IMR-90 (cell line): ENCODE measurements around the gene SLC22A16. TPM values are rescaled to one million over a fixed set of nuclear protein-coding genes. Genes with fewer than 3 reads are reported as not detected.

Source experiments
- ATAC-seq: fragments of 200-7000 bp; cut with Tn5 transposase; 2 replicates; pipeline ENCODE4 v1.9.1; 2020; ENCODE audit warnings: low read depth, mild to moderate bottlenecking, moderate library complexity
- BruUV-seq: library from RNA; stranded (reverse); fragments of 400-500 nt; replicated peaks from 2 replicates; lab custom pipeline; 2021; lab: Mats Ljungman, UMichigan
- CTCF ChIA-PET: fragments of 300-600 bp; formaldehyde crosslinking; extraction: SDS; loops from one replicate; lab custom pipeline; 2021; ENCODE audit warnings: antibody characterized with exemption; lab: Yijun Ruan, JAX
- POLR2A ChIA-PET: fragments of 300-600 bp; sonication (Branson Sonifier 250); formaldehyde crosslinking; loops from one replicate; lab custom pipeline; 2022; ENCODE audit warnings: antibody characterized with exemption; ENCODE audit not compliant: unreplicated experiment; lab: Charles Lee
- DNase-seq: peaks from one replicate; pipeline ENCODE4 v3.0.0; 2013
- H2AFZ ChIP-seq: replicated peaks from 2 replicates; pipeline ENCODE3; 2013; ENCODE audit warnings: low read length, mild to moderate bottlenecking; ENCODE audit not compliant: poor library complexity
- H2AK5ac ChIP-seq: 2 replicates; pipeline ENCODE4 v1.6.1; 2013; ENCODE audit warnings: low read depth, low read length, inconsistent platforms
- H2AK9ac ChIP-seq: replicated peaks from 2 replicates; pipeline ENCODE3; 2013; ENCODE audit warnings: mild to moderate bottlenecking, low read depth, low read length, moderate library complexity; ENCODE audit not compliant: poor library complexity
- H2BK120ac ChIP-seq: 2 replicates; pipeline ENCODE4 v1.6.1; 2013; ENCODE audit warnings: low read depth, low read length, inconsistent platforms
- H2BK15ac ChIP-seq: 3 replicates; pipeline ENCODE4 v1.6.1; 2013; ENCODE audit warnings: low read depth, low read length, inconsistent platforms
- H2BK20ac ChIP-seq: 2 replicates; pipeline ENCODE4 v1.6.1; 2013; ENCODE audit warnings: low read depth, mild to moderate bottlenecking, inconsistent platforms, low read length, moderate library complexity
- H2BK5ac ChIP-seq: 2 replicates; pipeline ENCODE4 v1.6.1; 2013; ENCODE audit warnings: mild to moderate bottlenecking, low read depth, low read length, inconsistent platforms; ENCODE audit not compliant: poor library complexity, severe bottlenecking
- H3K14ac ChIP-seq: replicated peaks from 2 replicates; pipeline ENCODE4 v1.6.1; 2013; ENCODE audit warnings: low read depth, low read length, inconsistent platforms
- H3K18ac ChIP-seq: 2 replicates; pipeline ENCODE4 v1.6.1; 2013; ENCODE audit warnings: low read depth, low read length, control low read depth
- H3K23ac ChIP-seq: 2 replicates; pipeline ENCODE4 v1.6.1; 2013; ENCODE audit warnings: low read depth, low read length, inconsistent platforms
- H3K27ac ChIP-seq: 2 replicates; pipeline ENCODE4 v1.5.1; 2013; ENCODE audit warnings: mild to moderate bottlenecking, control low read depth, low read length; ENCODE audit not compliant: insufficient read depth
- H3K27me3 ChIP-seq: 2 replicates; pipeline ENCODE4 v1.6.1; 2013; ENCODE audit warnings: low read length; ENCODE audit not compliant: control insufficient read depth, insufficient read depth
- H3K36me3 ChIP-seq: 2 replicates; pipeline ENCODE4 v1.6.1; 2013; ENCODE audit warnings: low read length, mixed read lengths; ENCODE audit not compliant: control insufficient read depth, insufficient read depth
- H3K4ac ChIP-seq: 2 replicates; pipeline ENCODE4 v1.6.1; 2013; ENCODE audit warnings: low read depth, low read length, inconsistent platforms
- H3K4me1 ChIP-seq: 2 replicates; pipeline ENCODE4 v1.6.1; 2013; ENCODE audit warnings: low read length, mixed read lengths; ENCODE audit not compliant: control insufficient read depth, insufficient read depth
- H3K4me2 ChIP-seq: 2 replicates; pipeline ENCODE4 v1.6.1; 2013; ENCODE audit warnings: low read depth, mild to moderate bottlenecking, control low read depth, low read length, moderate library complexity
- H3K4me3 ChIP-seq: 2 replicates; pipeline ENCODE4 v1.5.1; 2013; ENCODE audit warnings: low read depth, mild to moderate bottlenecking, control low read depth, low read length, moderate library complexity; ENCODE audit not compliant: insufficient read depth
- H3K56ac ChIP-seq: 2 replicates; pipeline ENCODE4 v1.6.1; 2013; ENCODE audit warnings: low read length, inconsistent platforms; ENCODE audit not compliant: insufficient read depth; ENCODE audit errors: extremely low read depth
- H3K79me1 ChIP-seq, 2 experiments: 2 replicates each; pipeline ENCODE4 v1.6.1; 2013; ENCODE audit warnings: low read length in 2 of 2, inconsistent platforms in 1 of 2, low read depth in 1 of 2
- H3K9ac ChIP-seq: 2 replicates; pipeline ENCODE4 v1.6.1; 2013; ENCODE audit warnings: low read depth, low read length, control low read depth
- H3K9me1 ChIP-seq: 2 replicates; pipeline ENCODE4 v1.6.1; 2013; ENCODE audit warnings: low read length, inconsistent platforms; ENCODE audit not compliant: insufficient read depth
- H3K9me3 ChIP-seq: 2 replicates; pipeline ENCODE4 v1.6.1; 2013; ENCODE audit warnings: low read length; ENCODE audit not compliant: control insufficient read depth, insufficient read depth
- H4K20me1 ChIP-seq: 2 replicates; pipeline ENCODE4 v1.6.1; 2013; ENCODE audit warnings: low read length, inconsistent platforms; ENCODE audit not compliant: insufficient read depth
- H4K5ac ChIP-seq: 2 replicates; pipeline ENCODE4 v1.6.1; 2013; ENCODE audit warnings: mild to moderate bottlenecking, low read depth, low read length, control low read depth
- H4K8ac ChIP-seq, 2 experiments: 2 replicates each; pipeline ENCODE4 v1.6.1; 2013; ENCODE audit warnings: low read depth in 2 of 2, low read length in 2 of 2, control low read depth in 1 of 2, inconsistent platforms in 1 of 2
- H4K91ac ChIP-seq: 2 replicates; pipeline ENCODE4 v1.6.1; 2013; ENCODE audit warnings: low read depth, low read length, inconsistent platforms; ENCODE audit not compliant: insufficient read depth
- CHD1 ChIP-seq: IDR thresholded peaks from 2 replicates; pipeline ENCODE4 v1.6.1; 2012; ENCODE audit warnings: low read depth, low read length, improper control_type of control experiment
- MAFK ChIP-seq: IDR thresholded peaks from 2 replicates; pipeline ENCODE4 v1.6.1; 2012; ENCODE audit warnings: low read depth, low read length, improper control_type of control experiment
- MXI1 ChIP-seq: IDR thresholded peaks from 2 replicates; pipeline ENCODE4 v1.6.1; 2012; ENCODE audit warnings: low read depth, mild to moderate bottlenecking, low read length, moderate library complexity, borderline replicate concordance
- NFE2L2 ChIP-seq: fragments of 150-350 bp; IDR thresholded peaks from 2 replicates; pipeline ENCODE4 v1.6.1; 2016; ENCODE audit warnings: low read depth, mild to moderate bottlenecking, low read length
- POLR2A ChIP-seq: IDR thresholded peaks from 2 replicates; pipeline ENCODE4 v1.6.1; 2012; ENCODE audit warnings: mild to moderate bottlenecking, low read depth, low read length
- SMC3 ChIP-seq: fragments of 150-350 bp; IDR thresholded peaks from 2 replicates; pipeline ENCODE4 v1.6.1; 2016; ENCODE audit warnings: low read depth, mild to moderate bottlenecking, antibody characterized with exemption, low read length, moderate library complexity
- WGBS, 2 experiments: methylation state at CpG; one replicate each; pipeline versions ENCODE4 v1.1.5 to v1.1.7; 2013; ENCODE audit warnings: missing lambda C conversion rate in 2 of 2; ENCODE audit not compliant: insufficient read length in 1 of 2; ENCODE audit errors: extremely low coverage in 2 of 2; 5-methylcytosine and 5-hydroxymethylcytosine counted together
- dilution Hi-C: fragments of 300-500 bp; cut with HindIII; formaldehyde crosslinking; loops from one replicate; pipeline ENCODE4 v1.14.3; 2018; ENCODE audit warnings: low sequenced_read_pairs; ENCODE audit not compliant: unreplicated experiment
- in situ Hi-C: fragments of 300-500 bp; cut with MboI; formaldehyde crosslinking; loops from 3 replicates; pipeline ENCODE4 v1.14.3; 2019; ENCODE audit warnings: low sequenced_read_pairs, inconsistent platforms, mixed read lengths
- intact Hi-C: fragments of 100-400 bp; cut with micrococcal nuclease; formaldehyde crosslinking; loops from 2 replicates; pipeline ENCODE4 v1.10.0; 2022
- polyA plus RNA-seq, 3 experiments: library from polyadenylated mRNA; depleted of rRNA; stranded (reverse); fragments of >200 nt; gene quantifications; 2 replicates each; pipeline ENCODE4 v1.2.3, GENCODE V29; 2012; ENCODE audit warnings: low replicate concordance in 1 of 3
- total RNA-seq: library from RNA; depleted of rRNA; stranded (reverse); fragments of >200 nt; gene quantifications from 2 replicates; pipeline ENCODE4 v1.2.3, GENCODE V29; 2012
- TF ChIP-seq, protein P1 (sequence below): fragments of 150-350 bp; IDR thresholded peaks from 2 replicates; pipeline ENCODE4 v1.6.1; 2016; ENCODE audit warnings: low read depth, mild to moderate bottlenecking, low read length, moderate library complexity, borderline replicate concordance
- TF ChIP-seq, protein P2 (sequence below): fragments of 150-350 bp; IDR thresholded peaks from 2 replicates; pipeline ENCODE4 v1.6.1; 2017; ENCODE audit warnings: mild to moderate bottlenecking, antibody characterized with exemption, low read length, low read depth

Gene SLC22A16
- total and polyA plus RNA-seq, 2 of the 4 experiments (the other 2 are of a cell fraction), result not detected

DNA sequence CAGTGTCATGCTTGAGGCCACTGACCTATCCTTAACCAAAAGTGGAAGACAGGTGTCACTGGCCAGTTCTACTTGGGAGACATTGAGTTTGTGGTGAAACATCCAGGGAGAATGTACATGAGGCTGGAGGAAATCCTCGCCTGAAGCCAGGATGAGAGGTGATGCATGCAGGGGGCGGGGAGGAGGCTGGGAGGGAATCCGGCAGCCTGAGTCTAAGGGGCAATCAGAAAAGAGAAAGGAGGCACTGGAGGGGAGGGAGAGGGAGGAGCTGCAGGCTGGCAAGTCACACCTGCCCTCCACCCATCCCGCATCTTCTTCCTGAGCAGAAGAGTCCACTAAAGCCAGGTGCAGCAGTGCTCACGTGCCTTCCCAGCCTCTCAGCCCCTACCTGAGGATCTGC lies 46.2 kb downstream of the SLC22A16 start:
- H3K4me1 ChIP-seq, result no peaks in the 10 kb centered on the region
- no peak overlapping the region for H2BK20ac ChIP-seq
- no peak overlapping the region for H3K4me2 ChIP-seq
- H4K91ac ChIP-seq, result no peak overlapping the region
- H2AFZ ChIP-seq, result peak overlapping the region; percentile 51
- H3K9me3 ChIP-seq, result no peaks in the 10 kb centered on the region
- no peak for ATAC-seq
- no peaks in the 10 kb centered on the region for H3K9me1 ChIP-seq
- POLR2A ChIA-PET, result no interaction called here
- no peak overlapping the region for H2BK15ac ChIP-seq
- intact Hi-C loops, result no loop called here
- H3K27me3 ChIP-seq, result peaks cover 22% of the 10 kb centered on the region
- H2BK5ac ChIP-seq, result no peak overlapping the region
- dilution Hi-C loops, result no loop called here
- H2AK9ac ChIP-seq, result no peak overlapping the region
- no peaks in the 10 kb centered on the region for H3K79me1 ChIP-seq
- no peak overlapping the region for H3K18ac ChIP-seq
- H3K23ac ChIP-seq, result no peak overlapping the region
- TF ChIP-seq MXI1 (no peak), MAFK (no peak), NFE2L2 (no peak), CHD1 (no peak), SMC3 (no peak), POLR2A (no peak)
- TF ChIP-seq, protein P1, sequence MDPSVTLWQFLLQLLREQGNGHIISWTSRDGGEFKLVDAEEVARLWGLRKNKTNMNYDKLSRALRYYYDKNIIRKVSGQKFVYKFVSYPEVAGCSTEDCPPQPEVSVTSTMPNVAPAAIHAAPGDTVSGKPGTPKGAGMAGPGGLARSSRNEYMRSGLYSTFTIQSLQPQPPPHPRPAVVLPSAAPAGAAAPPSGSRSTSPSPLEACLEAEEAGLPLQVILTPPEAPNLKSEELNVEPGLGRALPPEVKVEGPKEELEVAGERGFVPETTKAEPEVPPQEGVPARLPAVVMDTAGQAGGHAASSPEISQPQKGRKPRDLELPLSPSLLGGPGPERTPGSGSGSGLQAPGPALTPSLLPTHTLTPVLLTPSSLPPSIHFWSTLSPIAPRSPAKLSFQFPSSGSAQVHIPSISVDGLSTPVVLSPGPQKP, result no peak
- TF ChIP-seq, protein P2, sequence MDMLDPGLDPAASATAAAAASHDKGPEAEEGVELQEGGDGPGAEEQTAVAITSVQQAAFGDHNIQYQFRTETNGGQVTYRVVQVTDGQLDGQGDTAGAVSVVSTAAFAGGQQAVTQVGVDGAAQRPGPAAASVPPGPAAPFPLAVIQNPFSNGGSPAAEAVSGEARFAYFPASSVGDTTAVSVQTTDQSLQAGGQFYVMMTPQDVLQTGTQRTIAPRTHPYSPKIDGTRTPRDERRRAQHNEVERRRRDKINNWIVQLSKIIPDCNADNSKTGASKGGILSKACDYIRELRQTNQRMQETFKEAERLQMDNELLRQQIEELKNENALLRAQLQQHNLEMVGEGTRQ, result no peak
- no peak for DNase-seq
- no peak overlapping the region for H4K8ac ChIP-seq
- CTCF ChIA-PET, result no interaction called here
- no peak overlapping the region for H3K4me3 ChIP-seq
- no peaks in the 10 kb centered on the region for H4K20me1 ChIP-seq
- H2BK120ac ChIP-seq, result no peak overlapping the region
- BruUV-seq, result no TSS peak
- in situ Hi-C loops, result no loop called here
- H3K27ac ChIP-seq, result no peak overlapping the region
- no peak overlapping the region for H3K9ac ChIP-seq
- H2AK5ac ChIP-seq, result no peak overlapping the region
- H3K36me3 ChIP-seq, result no peaks in the 10 kb centered on the region
- H3K4ac ChIP-seq, result no peak overlapping the region
- WGBS, 2 experiments, result 17% methylated on average over 1 of the region's 5 CpGs; no CpG with 5 or more reads in 1 of the 2 experiments
- no peak overlapping the region for H3K56ac ChIP-seq
- no peak overlapping the region for H4K5ac ChIP-seq
- H3K14ac ChIP-seq, result no peak overlapping the region
